HG02678 (cell line): Measurements from ENCODE around the gene UGCG.
"Not testable (repeated sequence)": the region's sequence is repeated elsewhere in the genome, so short reads cannot be mapped to it uniquely, and the experiment has no call there.

Experiments used
- ATAC-seq: cut with Tn5 transposase; IDR thresholded peaks from one replicate; pipeline ENCODE4 v1.9.1; 2021; ENCODE audit warnings: mild to moderate bottlenecking, moderate library complexity; ENCODE audit not compliant: unreplicated experiment

Gene UGCG

GRCh38 chr9:111948951-111949350, 52.3 kb downstream of the UGCG start:
- ATAC-seq, result no peak

- ATAC-seq, result no peak
Measured at GRCh38 chr9:111949919-111950318, 53.3 kb downstream of the UGCG start.

- ATAC-seq, result no peak
Measured at GRCh38 chr9:111952559-111952958, 55.9 kb downstream of the UGCG start.

- no peak for ATAC-seq
Measured at GRCh38 chr9:111953444-111953843, 56.8 kb downstream of the UGCG start.

GRCh38 chr9:111955048-111955447, 58.4 kb downstream of the UGCG start:
- ATAC-seq, result no peak

GRCh38 chr9:111957856-111958631, 61.4 kb downstream of the UGCG start:
- peak; percentile 53 for ATAC-seq

GRCh38 chr9:111959468-111960359, 63.1 kb downstream of the UGCG start:
- no peak for ATAC-seq

- not testable (repeated sequence) for ATAC-seq
Measured at GRCh38 chr9:111960485-111960884, 63.9 kb downstream of the UGCG start.

GRCh38 chr9:111961009-111961408, 64.4 kb downstream of the UGCG start:
- no peak for ATAC-seq

GRCh38 chr9:111961575-111961974, 65.0 kb downstream of the UGCG start:
- ATAC-seq, result no peak

GRCh38 chr9:111962021-111962420, 65.4 kb downstream of the UGCG start:
- no peak for ATAC-seq

- no peak for ATAC-seq
Measured at GRCh38 chr9:111963995-111964394, 67.4 kb downstream of the UGCG start.

GRCh38 chr9:111965566-111966019, 69.0 kb downstream of the UGCG start:
- ATAC-seq, result peak; percentile 63

- ATAC-seq, result no peak
Measured at GRCh38 chr9:111966124-111966723, 69.6 kb downstream of the UGCG start.

GRCh38 chr9:111966861-111967291, 70.3 kb downstream of the UGCG start:
- ATAC-seq, result no peak

GRCh38 chr9:111967621-111968020, 71.0 kb downstream of the UGCG start:
- ATAC-seq, result no peak

- ATAC-seq, result peak; percentile 50
Measured at GRCh38 chr9:111969061-111969460, 72.4 kb downstream of the UGCG start.

GRCh38 chr9:111969622-111970021, 73.0 kb downstream of the UGCG start:
- ATAC-seq, result no peak

GRCh38 chr9:111970827-111971226, 74.2 kb downstream of the UGCG start:
- no peak for ATAC-seq

GRCh38 chr9:111974092-111974681, 77.6 kb downstream of the UGCG start:
- ATAC-seq, result no peak

- ATAC-seq, result peak; percentile 76
Measured at GRCh38 chr9:111975709-111976108, 79.1 kb downstream of the UGCG start.
